ENCODE data around the gene TTLL11.

GRCh38 chr9:121881920-121882500 is 211.1 kb downstream of the TTLL11 start:
- TF ChIP-seq CTCF (IDR thresholded peaks at IDR 0.05) (no peak), POLR2A (IDR thresholded peaks at IDR 0.05) (no peak), POLR2AphosphoS5 (IDR thresholded peaks at IDR 0.05) (no peak)

All from prostate gland (tissue), 2 donors.